MCF 10A (cell line): ENCODE measurements around the gene AUTS2. TPM values are rescaled to one million over a fixed set of nuclear protein-coding genes. Genes with fewer than 3 reads are reported as not detected.

ENCODE experiments used
- BruUV-seq: library from RNA; stranded (reverse); fragments of 400-500 nt; replicated peaks from 2 replicates; lab custom pipeline; 2021; lab: Mats Ljungman, UMichigan
- CTCF ChIA-PET: fragments of 300-600 bp; sonication (Branson Sonifier 250); formaldehyde crosslinking; extraction: SDS; loops from one replicate; lab custom pipeline; 2021; ENCODE audit warnings: antibody characterized with exemption, inconsistent platforms; lab: Yijun Ruan, JAX
- POLR2A ChIA-PET: fragments of 300-600, 350-650 bp; sonication (Branson Sonifier 250); formaldehyde crosslinking; extraction: SDS; loops from one replicate; lab custom pipeline; 2020; ENCODE audit warnings: antibody characterized with exemption, inconsistent platforms; lab: Yijun Ruan, JAX
- DNase-seq: peaks from one replicate; pipeline ENCODE4 v3.0.0-alpha.2; 2018; ENCODE audit not compliant: unreplicated experiment
- H3K27ac Mint-ChIP-seq: one replicate; pipeline ENCODE4 v1.8.0; 2022; ENCODE audit warnings: mild to moderate bottlenecking, low read depth, mixed read lengths; ENCODE audit not compliant: unreplicated experiment
- H3K27me3 Mint-ChIP-seq: one replicate; pipeline ENCODE4 v1.8.0; 2022; ENCODE audit warnings: mixed read lengths; ENCODE audit not compliant: insufficient read depth, unreplicated experiment
- H3K36me3 Mint-ChIP-seq: one replicate; pipeline ENCODE4 v1.8.0; 2022; ENCODE audit warnings: mild to moderate bottlenecking, moderate library complexity, mixed read lengths; ENCODE audit not compliant: insufficient read depth, unreplicated experiment
- H3K4me1 Mint-ChIP-seq: one replicate; pipeline ENCODE4 v1.8.0; 2022; ENCODE audit warnings: mixed read lengths; ENCODE audit not compliant: insufficient read depth, unreplicated experiment
- H3K4me3 Mint-ChIP-seq: one replicate; pipeline ENCODE4 v1.8.0; 2022; ENCODE audit warnings: mild to moderate bottlenecking, moderate library complexity, mixed read lengths; ENCODE audit not compliant: unreplicated experiment
- H3K9me3 Mint-ChIP-seq: one replicate; pipeline ENCODE4 v1.8.0; 2022; ENCODE audit warnings: mixed read lengths; ENCODE audit not compliant: unreplicated experiment
- CTCF ChIP-seq: fragments of 200-600 bp; IDR thresholded peaks from one replicate; pipeline ENCODE4 v1.8.0; 2022; ENCODE audit warnings: antibody characterized with exemption, mild to moderate bottlenecking; ENCODE audit not compliant: unreplicated experiment
- intact Hi-C: fragments of 100-400 bp; cut with micrococcal nuclease; formaldehyde crosslinking; loops from 2 replicates; pipeline ENCODE4 v1.14.1; 2022
- total RNA-seq: library from RNA; stranded (reverse); gene quantifications from 2 replicates; pipeline ENCODE4 v1.2.3, GENCODE V29; 2022

The AUTS2 gene
- total RNA-seq, 1 experiment from 2014 or later: 1.3 TPM

GRCh38 chr7:69699931-69700330 lies 101.7 kb downstream of the AUTS2 start:
- Mint-ChIP-seq H3K27ac (no peak overlapping the region), H3K36me3 (no peaks in the 10 kb centered on the region), H3K4me1 (no peaks in the 10 kb centered on the region), H3K9me3 (peaks cover 14% of the 10 kb centered on the region), H3K27me3 (no peaks in the 10 kb centered on the region), H3K4me3 (no peak overlapping the region)
- no peak for DNase-seq
- intact Hi-C loops: no loop called here
- ChIA-PET CTCF (interaction anchor here (0.6 kb wide), 1 partner anchor 515 kb away, joined by 3 read pairs; no protein-coding TSS in a partner anchor), POLR2A (no interaction called here)
- BruUV-seq: no TSS peak
- TF ChIP-seq CTCF: no peak

GRCh38 chr7:69700331-69700730 lies 102.1 kb downstream of the AUTS2 start:
- no peak for TF ChIP-seq CTCF
- H3K27me3 Mint-ChIP-seq: no peaks in the 10 kb centered on the region
- no peak overlapping the region for H3K27ac Mint-ChIP-seq
- ChIA-PET POLR2A (no interaction called here), CTCF (interaction anchor here (0.6 kb wide), 1 partner anchor 515 kb away, joined by 3 read pairs; no protein-coding TSS in a partner anchor)
- peaks cover 14% of the 10 kb centered on the region for H3K9me3 Mint-ChIP-seq
- DNase-seq: no peak
- no peak overlapping the region for H3K4me3 Mint-ChIP-seq
- BruUV-seq: no TSS peak
- intact Hi-C loops: no loop called here
- H3K36me3 Mint-ChIP-seq: no peaks in the 10 kb centered on the region
- no peaks in the 10 kb centered on the region for H3K4me1 Mint-ChIP-seq

GRCh38 chr7:69701288-69701687 lies 103.0 kb downstream of the AUTS2 start:
- Mint-ChIP-seq H3K9me3 (peaks cover 14% of the 10 kb centered on the region), H3K27ac (no peak overlapping the region), H3K4me3 (no peak overlapping the region), H3K36me3 (no peaks in the 10 kb centered on the region), H3K4me1 (no peaks in the 10 kb centered on the region), H3K27me3 (no peaks in the 10 kb centered on the region)
- TF ChIP-seq CTCF: no peak
- no TSS peak for BruUV-seq
- ChIA-PET CTCF (no interaction called here), POLR2A (no interaction called here)
- intact Hi-C loops: no loop called here
- DNase-seq: no peak

DNA sequence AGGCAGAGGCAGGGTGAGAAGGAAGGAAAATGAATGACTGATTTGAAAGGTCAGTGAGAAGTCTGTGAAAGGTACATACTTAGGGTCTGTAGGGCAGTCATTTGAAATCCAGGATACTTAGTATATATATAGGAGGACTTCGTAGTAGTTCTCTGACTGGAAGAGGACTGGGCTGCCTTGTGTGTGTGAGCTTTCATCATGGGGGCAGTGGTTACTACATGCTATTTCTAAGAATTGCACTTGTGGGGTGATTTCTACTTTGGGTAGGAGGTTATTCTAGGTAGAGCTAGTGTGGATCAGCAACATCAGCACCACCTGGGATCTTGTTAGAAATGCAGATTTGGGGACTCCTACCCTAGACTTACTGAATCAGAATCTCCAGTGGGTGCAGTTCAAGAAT lies 104.1 kb downstream of the AUTS2 start:
- CTCF ChIA-PET: no interaction called here
- Mint-ChIP-seq H3K4me3 (no peak overlapping the region), H3K4me1 (no peaks in the 10 kb centered on the region), H3K27me3 (no peaks in the 10 kb centered on the region), H3K9me3 (peaks cover 14% of the 10 kb centered on the region), H3K36me3 (no peaks in the 10 kb centered on the region), H3K27ac (no peak overlapping the region)
- no TSS peak for BruUV-seq
- TF ChIP-seq CTCF: no peak
- DNase-seq: no peak
- POLR2A ChIA-PET: no interaction called here
- intact Hi-C loops: no loop called here
